ENCODE results near the gene LENG9.

DNA sequence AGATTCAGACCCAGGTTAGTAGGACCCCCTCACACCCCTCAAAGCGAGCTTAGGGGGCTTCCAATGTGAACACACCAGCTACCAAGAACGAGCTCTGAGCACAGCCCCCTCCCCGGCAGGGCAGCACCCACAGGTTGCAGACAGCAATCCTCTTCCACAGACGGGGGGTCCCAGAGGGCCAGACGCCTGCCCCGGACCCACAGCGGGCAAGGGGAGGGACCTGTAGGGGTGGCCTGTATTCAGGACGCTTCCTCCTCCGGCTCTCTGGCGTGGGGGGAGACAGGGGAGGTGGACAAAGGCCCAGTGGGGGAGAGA, 43.6 kb downstream of the LENG9 start:
- TF ChIP-seq, protein P1, sequence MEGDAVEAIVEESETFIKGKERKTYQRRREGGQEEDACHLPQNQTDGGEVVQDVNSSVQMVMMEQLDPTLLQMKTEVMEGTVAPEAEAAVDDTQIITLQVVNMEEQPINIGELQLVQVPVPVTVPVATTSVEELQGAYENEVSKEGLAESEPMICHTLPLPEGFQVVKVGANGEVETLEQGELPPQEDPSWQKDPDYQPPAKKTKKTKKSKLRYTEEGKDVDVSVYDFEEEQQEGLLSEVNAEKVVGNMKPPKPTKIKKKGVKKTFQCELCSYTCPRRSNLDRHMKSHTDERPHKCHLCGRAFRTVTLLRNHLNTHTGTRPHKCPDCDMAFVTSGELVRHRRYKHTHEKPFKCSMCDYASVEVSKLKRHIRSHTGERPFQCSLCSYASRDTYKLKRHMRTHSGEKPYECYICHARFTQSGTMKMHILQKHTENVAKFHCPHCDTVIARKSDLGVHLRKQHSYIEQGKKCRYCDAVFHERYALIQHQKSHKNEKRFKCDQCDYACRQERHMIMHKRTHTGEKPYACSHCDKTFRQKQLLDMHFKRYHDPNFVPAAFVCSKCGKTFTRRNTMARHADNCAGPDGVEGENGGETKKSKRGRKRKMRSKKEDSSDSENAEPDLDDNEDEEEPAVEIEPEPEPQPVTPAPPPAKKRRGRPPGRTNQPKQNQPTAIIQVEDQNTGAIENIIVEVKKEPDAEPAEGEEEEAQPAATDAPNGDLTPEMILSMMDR (IDR thresholded peaks at IDR 0.05; ENCODE audit: insufficient read depth, low read depth, low read length) = no peak
- no peak for TF ChIP-seq EZH2 (IDR thresholded peaks at IDR 0.05; ENCODE audit: insufficient read depth, low read length)
